HepG2 (cell line): ENCODE data around the gene ZMYND8. TPM values are rescaled to one million over a fixed set of nuclear protein-coding genes. Genes with fewer than 3 reads are reported as not detected.

Experiments
- ATF7-NPFF ChIP-seq: sonication (generic); formaldehyde crosslinking; IDR thresholded peaks from 2 replicates; pipeline ENCODE4 v1.8.1; 2023; ENCODE audit warnings: mild to moderate bottlenecking, low read depth, missing genetic modification reagents, moderate library complexity
- EED ChIP-seq: sonication (generic); formaldehyde crosslinking; IDR thresholded peaks from 2 replicates; pipeline ENCODE4 v1.5.0; 2020; ENCODE audit warnings: mild to moderate bottlenecking, missing genetic modification reagents
- FOXK2 ChIP-seq: fragments of 450-650 bp; IDR thresholded peaks from 2 replicates; pipeline ENCODE4 v1.6.1; 2016
- GABPA ChIP-seq, 2 experiments: IDR thresholded peaks; 2 replicates each; pipeline ENCODE4 v1.6.1; 2011 to 2016; ENCODE audit warnings: low read depth in 2 of 2, low read length in 1 of 2, missing biosample characterization in 1 of 2, missing genetic modification characterization in 1 of 2
- MED13 ChIP-seq: sonication (generic); formaldehyde crosslinking; IDR thresholded peaks from 2 replicates; pipeline ENCODE4 v1.5.0; 2020; ENCODE audit warnings: missing genetic modification reagents
- ZNF17 ChIP-seq: sonication (generic); formaldehyde crosslinking; IDR thresholded peaks from 2 replicates; pipeline ENCODE4 v1.5.0; 2020; ENCODE audit warnings: mild to moderate bottlenecking, missing genetic modification reagents
- ZNF251 ChIP-seq: sonication (generic); formaldehyde crosslinking; IDR thresholded peaks from 2 replicates; pipeline ENCODE4 v1.9.0; 2021; ENCODE audit warnings: mild to moderate bottlenecking, missing genetic modification reagents
- ZNF430 ChIP-seq: sonication (generic); formaldehyde crosslinking; IDR thresholded peaks from 2 replicates; pipeline ENCODE4 v1.9.0; 2021; ENCODE audit warnings: mild to moderate bottlenecking, missing genetic modification reagents
- ZNF644 ChIP-seq: IDR thresholded peaks from 2 replicates; pipeline ENCODE4 v1.6.1; 2016; ENCODE audit warnings: low read depth
- ZNF720 ChIP-seq: sonication (generic); formaldehyde crosslinking; IDR thresholded peaks from 2 replicates; pipeline ENCODE4 v1.4.0; 2020; ENCODE audit warnings: missing genetic modification reagents
- ZSCAN21 ChIP-seq: sonication (generic); formaldehyde crosslinking; IDR thresholded peaks from 2 replicates; pipeline ENCODE4 v1.8.0; 2022; ENCODE audit warnings: mild to moderate bottlenecking, missing genetic modification reagents, moderate library complexity, borderline replicate concordance
- polyA plus RNA-seq, 8 experiments: library from polyadenylated mRNA; depleted of rRNA in 3 of 8; stranded (reverse) in 7 of 8; unstranded in 1 of 8; fragments of >200 nt; fragmentation: Illumina TruSeq in 4 of 8; extraction: Trizol in 4 of 8; gene quantifications; 2 replicates each; pipeline versions ENCODE4 v1.2.1 to v1.2.3, GENCODE V29; 2011 to 2016; ENCODE audit warnings: low read depth in 4 of 8, missing spikeins in 1 of 8, mixed read lengths in 1 of 8; ENCODE audit not compliant: insufficient read depth in 1 of 8
- total RNA-seq, 5 experiments: library from RNA; depleted of rRNA; stranded (reverse); fragments of >200 nt; fragmentation: Illumina TruSeq; extraction: Trizol; gene quantifications; 2 replicates each; pipeline ENCODE4 v1.2.3, GENCODE V29; 2016; ENCODE audit warnings: low read depth in 1 of 5
- TF ChIP-seq, protein P1 (sequence below): sonication (generic); formaldehyde crosslinking; IDR thresholded peaks from 2 replicates; pipeline ENCODE4 v1.5.1; 2020; ENCODE audit warnings: missing genetic modification reagents, mild to moderate bottlenecking, borderline replicate concordance
- TF ChIP-seq, protein P2 (sequence below): IDR thresholded peaks from 2 replicates; pipeline ENCODE4 v1.6.1; 2012; ENCODE audit warnings: inconsistent platforms
- TF ChIP-seq, protein P3 (sequence below): sonication (generic); formaldehyde crosslinking; IDR thresholded peaks from 2 replicates; pipeline ENCODE4 v1.8.1; 2023; ENCODE audit warnings: mild to moderate bottlenecking, moderate library complexity, missing genetic modification reagents
- TF ChIP-seq, protein P4 (sequence below): sonication (generic); formaldehyde crosslinking; IDR thresholded peaks from 2 replicates; pipeline ENCODE4 v1.5.1; 2020; ENCODE audit warnings: mild to moderate bottlenecking, missing genetic modification reagents
- TF ChIP-seq, protein P5 (sequence below): sonication (generic); formaldehyde crosslinking; IDR thresholded peaks from 2 replicates; pipeline ENCODE4 v1.5.1; 2020; ENCODE audit warnings: mild to moderate bottlenecking, missing genetic modification reagents, borderline replicate concordance

The ZMYND8 gene
- total and polyA plus RNA-seq, 2 of the 13 experiments (the other 11 are each of a cell fraction or from before 2014, with no cell fraction given) = 53.9 to 84.7 TPM

DNA sequence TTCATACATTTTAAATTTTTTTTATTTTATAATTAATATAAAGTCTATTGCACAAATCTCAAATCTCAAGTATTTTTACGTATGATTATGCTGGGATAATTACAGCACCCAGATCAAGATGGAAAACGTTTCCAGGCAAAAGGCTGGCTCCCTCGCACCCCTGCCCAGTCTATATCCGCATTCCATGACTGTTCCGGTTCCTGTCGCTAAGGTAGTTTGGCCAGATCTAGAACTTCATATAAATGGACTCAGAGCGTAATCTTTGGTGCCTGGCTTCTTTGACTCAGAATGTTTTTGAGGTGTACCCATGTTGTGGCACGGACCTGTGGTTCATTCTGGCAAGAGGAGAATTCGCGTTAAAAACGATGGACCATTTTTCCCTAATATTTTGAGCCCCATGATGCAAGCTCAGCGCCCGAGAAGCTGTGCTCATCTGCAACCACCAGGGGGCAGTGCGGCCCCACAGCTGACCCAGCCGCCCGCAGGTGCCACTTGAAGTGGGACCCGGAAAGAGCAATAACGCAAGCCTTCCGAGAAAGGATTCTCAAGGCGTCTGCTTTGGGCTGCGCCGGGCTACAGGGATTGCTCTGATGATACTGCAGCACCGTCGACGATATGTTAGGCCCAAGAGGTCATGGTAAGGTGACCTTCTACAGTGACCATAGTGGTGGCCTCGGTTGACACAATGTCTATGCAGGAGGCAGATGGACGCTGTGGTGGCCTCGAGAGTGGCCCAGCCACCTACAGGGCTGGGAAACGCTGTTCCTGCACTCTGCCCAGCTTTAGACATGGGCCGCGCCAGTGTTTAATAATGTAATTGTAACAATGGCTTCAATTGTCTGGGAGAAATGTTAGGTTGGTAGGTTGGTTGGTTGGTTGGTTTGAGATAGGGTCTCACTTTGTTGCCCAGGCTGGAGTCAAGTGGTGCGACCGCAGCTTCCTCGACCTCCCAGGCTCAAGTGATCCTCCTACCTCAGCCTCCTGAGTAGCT, 160.1 kb downstream of the ZMYND8 start (continued):
- TF ChIP-seq, protein P1, sequence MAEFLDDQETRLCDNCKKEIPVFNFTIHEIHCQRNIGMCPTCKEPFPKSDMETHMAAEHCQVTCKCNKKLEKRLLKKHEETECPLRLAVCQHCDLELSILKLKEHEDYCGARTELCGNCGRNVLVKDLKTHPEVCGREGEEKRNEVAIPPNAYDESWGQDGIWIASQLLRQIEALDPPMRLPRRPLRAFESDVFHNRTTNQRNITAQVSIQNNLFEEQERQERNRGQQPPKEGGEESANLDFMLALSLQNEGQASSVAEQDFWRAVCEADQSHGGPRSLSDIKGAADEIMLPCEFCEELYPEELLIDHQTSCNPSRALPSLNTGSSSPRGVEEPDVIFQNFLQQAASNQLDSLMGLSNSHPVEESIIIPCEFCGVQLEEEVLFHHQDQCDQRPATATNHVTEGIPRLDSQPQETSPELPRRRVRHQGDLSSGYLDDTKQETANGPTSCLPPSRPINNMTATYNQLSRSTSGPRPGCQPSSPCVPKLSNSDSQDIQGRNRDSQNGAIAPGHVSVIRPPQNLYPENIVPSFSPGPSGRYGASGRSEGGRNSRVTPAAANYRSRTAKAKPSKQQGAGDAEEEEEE = no peak
- TF ChIP-seq MED13 (CRISPR knock-in tag) = no peak
- TF ChIP-seq ZNF720 (CRISPR knock-in tag) = no peak
- no peak for TF ChIP-seq GABPA (IDR thresholded peaks at IDR 0.05; ENCODE audit: low read depth, low read length)
- no peak for TF ChIP-seq GABPA (CRISPR knock-in tag; IDR thresholded peaks at IDR 0.05; ENCODE audit: low read depth)
- TF ChIP-seq ZNF430 (CRISPR knock-in tag) = 0 out of 2 replicates have a peak, but pooled peaks have one; percentile 28
- TF ChIP-seq, protein P2, sequence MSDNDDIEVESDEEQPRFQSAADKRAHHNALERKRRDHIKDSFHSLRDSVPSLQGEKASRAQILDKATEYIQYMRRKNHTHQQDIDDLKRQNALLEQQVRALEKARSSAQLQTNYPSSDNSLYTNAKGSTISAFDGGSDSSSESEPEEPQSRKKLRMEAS = no peak
- TF ChIP-seq ZNF17 (CRISPR knock-in tag) = no peak
- no peak for TF ChIP-seq FOXK2
- TF ChIP-seq, protein P3, sequence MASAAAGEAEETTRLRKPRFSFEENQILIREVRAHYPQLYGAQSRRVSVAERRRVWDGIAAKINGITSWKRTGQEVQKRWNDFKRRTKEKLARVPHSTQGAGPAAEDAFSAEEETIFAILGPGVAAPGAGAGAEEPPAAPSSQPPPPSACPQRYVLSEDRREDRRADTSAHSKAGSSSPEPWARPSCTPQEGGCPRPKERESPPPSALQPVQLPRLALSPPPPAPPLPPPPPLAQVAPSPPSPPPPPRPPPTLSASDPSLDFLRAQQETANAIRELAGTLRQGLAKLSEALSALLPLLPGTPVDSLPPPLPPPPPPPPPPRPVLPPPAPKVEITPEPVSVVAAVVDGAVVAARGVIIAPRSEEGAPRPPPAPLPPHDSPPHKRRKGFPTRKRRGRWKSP (CRISPR knock-in tag) = peak; percentile 65; the same call in 1 of the 2 replicates
- TF ChIP-seq ZSCAN21 (CRISPR knock-in tag) = peak; percentile 78; the same call in 1 of the 2 replicates
- TF ChIP-seq, protein P4, sequence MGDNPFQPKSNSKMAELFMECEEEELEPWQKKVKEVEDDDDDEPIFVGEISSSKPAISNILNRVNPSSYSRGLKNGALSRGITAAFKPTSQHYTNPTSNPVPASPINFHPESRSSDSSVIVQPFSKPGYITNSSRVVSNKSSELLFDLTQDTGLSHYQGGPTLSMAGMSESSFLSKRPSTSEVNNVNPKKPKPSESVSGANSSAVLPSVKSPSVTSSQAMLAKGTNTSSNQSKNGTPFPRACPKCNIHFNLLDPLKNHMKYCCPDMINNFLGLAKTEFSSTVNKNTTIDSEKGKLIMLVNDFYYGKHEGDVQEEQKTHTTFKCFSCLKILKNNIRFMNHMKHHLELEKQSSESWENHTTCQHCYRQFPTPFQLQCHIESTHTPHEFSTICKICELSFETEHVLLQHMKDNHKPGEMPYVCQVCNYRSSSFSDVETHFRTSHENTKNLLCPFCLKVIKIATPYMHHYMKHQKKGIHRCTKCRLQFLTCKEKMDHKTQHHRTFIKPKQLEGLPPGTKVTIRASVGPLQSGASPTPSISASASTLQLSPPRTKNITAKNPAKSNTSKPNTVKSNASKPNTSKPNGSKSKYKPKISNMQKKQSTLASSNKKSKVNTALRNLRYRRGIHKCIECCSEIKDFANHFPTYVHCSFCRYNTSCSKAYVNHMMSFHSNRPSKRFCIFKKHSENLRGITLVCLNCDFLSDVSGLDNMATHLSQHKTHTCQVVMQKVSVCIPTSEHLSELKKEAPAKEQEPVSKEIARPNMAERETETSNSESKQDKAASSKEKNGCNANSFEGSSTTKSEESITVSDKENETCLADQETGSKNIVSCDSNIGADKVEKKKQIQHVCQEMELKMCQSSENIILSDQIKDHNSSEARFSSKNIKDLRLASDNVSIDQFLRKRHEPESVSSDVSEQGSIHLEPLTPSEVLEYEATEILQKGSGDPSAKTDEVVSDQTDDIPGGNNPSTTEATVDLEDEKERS (CRISPR knock-in tag) = 0 out of 2 replicates have a peak, but pooled peaks have one; percentile 64
- TF ChIP-seq ZNF644 (CRISPR knock-in tag) = 0 out of 2 replicates have a peak, but pooled peaks have one; percentile 55
- TF ChIP-seq ZNF251 = no peak
- TF ChIP-seq EED (CRISPR knock-in tag) = no peak
- TF ChIP-seq, protein P5, sequence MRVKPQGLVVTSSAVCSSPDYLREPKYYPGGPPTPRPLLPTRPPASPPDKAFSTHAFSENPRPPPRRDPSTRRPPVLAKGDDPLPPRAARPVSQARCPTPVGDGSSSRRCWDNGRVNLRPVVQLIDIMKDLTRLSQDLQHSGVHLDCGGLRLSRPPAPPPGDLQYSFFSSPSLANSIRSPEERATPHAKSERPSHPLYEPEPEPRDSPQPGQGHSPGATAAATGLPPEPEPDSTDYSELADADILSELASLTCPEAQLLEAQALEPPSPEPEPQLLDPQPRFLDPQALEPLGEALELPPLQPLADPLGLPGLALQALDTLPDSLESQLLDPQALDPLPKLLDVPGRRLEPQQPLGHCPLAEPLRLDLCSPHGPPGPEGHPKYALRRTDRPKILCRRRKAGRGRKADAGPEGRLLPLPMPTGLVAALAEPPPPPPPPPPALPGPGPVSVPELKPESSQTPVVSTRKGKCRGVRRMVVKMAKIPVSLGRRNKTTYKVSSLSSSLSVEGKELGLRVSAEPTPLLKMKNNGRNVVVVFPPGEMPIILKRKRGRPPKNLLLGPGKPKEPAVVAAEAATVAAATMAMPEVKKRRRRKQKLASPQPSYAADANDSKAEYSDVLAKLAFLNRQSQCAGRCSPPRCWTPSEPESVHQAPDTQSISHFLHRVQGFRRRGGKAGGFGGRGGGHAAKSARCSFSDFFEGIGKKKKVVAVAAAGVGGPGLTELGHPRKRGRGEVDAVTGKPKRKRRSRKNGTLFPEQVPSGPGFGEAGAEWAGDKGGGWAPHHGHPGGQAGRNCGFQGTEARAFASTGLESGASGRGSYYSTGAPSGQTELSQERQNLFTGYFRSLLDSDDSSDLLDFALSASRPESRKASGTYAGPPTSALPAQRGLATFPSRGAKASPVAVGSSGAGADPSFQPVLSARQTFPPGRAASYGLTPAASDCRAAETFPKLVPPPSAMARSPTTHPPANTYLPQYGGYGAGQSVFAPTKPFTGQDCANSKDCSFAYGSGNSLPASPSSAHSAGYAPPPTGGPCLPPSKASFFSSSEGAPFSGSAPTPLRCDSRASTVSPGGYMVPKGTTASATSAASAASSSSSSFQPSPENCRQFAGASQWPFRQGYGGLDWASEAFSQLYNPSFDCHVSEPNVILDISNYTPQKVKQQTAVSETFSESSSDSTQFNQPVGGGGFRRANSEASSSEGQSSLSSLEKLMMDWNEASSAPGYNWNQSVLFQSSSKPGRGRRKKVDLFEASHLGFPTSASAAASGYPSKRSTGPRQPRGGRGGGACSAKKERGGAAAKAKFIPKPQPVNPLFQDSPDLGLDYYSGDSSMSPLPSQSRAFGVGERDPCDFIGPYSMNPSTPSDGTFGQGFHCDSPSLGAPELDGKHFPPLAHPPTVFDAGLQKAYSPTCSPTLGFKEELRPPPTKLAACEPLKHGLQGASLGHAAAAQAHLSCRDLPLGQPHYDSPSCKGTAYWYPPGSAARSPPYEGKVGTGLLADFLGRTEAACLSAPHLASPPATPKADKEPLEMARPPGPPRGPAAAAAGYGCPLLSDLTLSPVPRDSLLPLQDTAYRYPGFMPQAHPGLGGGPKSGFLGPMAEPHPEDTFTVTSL = no peak
- no peak for TF ChIP-seq ATF7-NPFF
